ENCODE data around the gene RAD51D. TPM values are rescaled to one million over a fixed set of nuclear protein-coding genes. Genes with fewer than 3 reads are reported as not detected.

RAD51D gene
- total RNA-seq, 2 experiments from 2014 or later: 32.4 to 36.2 TPM

- Mint-ChIP-seq H3K4me1 (ENCODE audit: low read depth) (peaks cover 32% of the 10 kb centered on the region), H3K36me3 (ENCODE audit: low read depth) (no peaks in the 10 kb centered on the region), H3K9me3 (peaks cover 2% of the 10 kb centered on the region), H3K27ac (no peak overlapping the region), H3K4me3 (no peak overlapping the region), H3K27me3 (no peaks in the 10 kb centered on the region)
- TF ChIP-seq, protein P1, sequence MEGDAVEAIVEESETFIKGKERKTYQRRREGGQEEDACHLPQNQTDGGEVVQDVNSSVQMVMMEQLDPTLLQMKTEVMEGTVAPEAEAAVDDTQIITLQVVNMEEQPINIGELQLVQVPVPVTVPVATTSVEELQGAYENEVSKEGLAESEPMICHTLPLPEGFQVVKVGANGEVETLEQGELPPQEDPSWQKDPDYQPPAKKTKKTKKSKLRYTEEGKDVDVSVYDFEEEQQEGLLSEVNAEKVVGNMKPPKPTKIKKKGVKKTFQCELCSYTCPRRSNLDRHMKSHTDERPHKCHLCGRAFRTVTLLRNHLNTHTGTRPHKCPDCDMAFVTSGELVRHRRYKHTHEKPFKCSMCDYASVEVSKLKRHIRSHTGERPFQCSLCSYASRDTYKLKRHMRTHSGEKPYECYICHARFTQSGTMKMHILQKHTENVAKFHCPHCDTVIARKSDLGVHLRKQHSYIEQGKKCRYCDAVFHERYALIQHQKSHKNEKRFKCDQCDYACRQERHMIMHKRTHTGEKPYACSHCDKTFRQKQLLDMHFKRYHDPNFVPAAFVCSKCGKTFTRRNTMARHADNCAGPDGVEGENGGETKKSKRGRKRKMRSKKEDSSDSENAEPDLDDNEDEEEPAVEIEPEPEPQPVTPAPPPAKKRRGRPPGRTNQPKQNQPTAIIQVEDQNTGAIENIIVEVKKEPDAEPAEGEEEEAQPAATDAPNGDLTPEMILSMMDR (IDR thresholded peaks at IDR 0.05): no peak
- ChIA-PET POLR2A (interaction anchor here (1.1 to 1.7 kb wide), 3 partner anchors 15 to 209 kb away, joined by 3 to 6 read pairs (median 4); partner anchors contain the start of gene SLFN11), CTCF (interaction anchor here (0.8 to 1.2 kb wide), 2 partner anchors 48 to 553 kb away, joined by 3 to 4 read pairs; no protein-coding TSS in a partner anchor)
- DNase-seq (no peak), ATAC-seq (no peak)
- intact Hi-C loops (cut with micrococcal nuclease): no loop called here
Observed at GRCh38 chr17:35164716-35165115, 45.1 kb upstream of the RAD51D start.

- Mint-ChIP-seq H3K27me3 (no peaks in the 10 kb centered on the region), H3K36me3 (ENCODE audit: low read depth) (no peaks in the 10 kb centered on the region), H3K4me3 (no peak overlapping the region), H3K9me3 (peaks cover 2% of the 10 kb centered on the region), H3K27ac (no peak overlapping the region), H3K4me1 (ENCODE audit: low read depth) (peaks cover 38% of the 10 kb centered on the region)
- DNase-seq: no peak
- intact Hi-C loops (cut with micrococcal nuclease): no loop called here
- ATAC-seq: no peak
- POLR2A ChIA-PET: interaction anchor here (1.0 to 1.7 kb wide), 3 partner anchors 15 to 210 kb away, joined by 3 to 4 read pairs (median 3); partner anchors contain the start of gene SLFN11
- TF ChIP-seq, protein P1 (IDR thresholded peaks at IDR 0.05): no peak
- CTCF ChIA-PET: no interaction called here
Observed at GRCh38 chr17:35163886-35164285, 44.2 kb upstream of the RAD51D start.

DNA sequence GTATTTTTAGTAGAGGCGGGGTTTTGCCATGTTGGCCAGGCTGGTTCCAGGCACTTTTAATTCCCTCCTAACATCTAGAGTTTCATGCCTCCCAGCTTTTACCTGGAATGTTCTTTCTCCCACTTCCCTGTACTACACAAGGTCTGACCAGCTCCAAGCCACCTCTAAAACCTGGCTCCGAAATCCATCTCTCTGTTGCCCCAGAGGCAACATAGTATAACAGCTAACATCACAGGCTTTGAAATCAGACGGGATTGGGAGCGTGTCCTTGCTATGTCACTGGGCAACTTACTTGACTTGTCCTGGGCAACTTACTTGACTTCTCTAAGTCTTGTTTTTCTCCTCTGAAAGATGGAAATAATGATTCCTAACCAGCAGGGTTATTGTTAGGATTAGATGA lies 43.1 kb upstream of the RAD51D start:
- ChIA-PET POLR2A (interaction anchor here (0.6 to 1.4 kb wide), 3 partner anchors 14 to 375 kb away, joined by 3 read pairs; no protein-coding TSS in a partner anchor), CTCF (no interaction called here)
- Mint-ChIP-seq H3K27me3 (no peaks in the 10 kb centered on the region), H3K36me3 (ENCODE audit: low read depth) (no peaks in the 10 kb centered on the region), H3K27ac (no peak overlapping the region), H3K4me3 (no peak overlapping the region), H3K9me3 (peaks cover 2% of the 10 kb centered on the region), H3K4me1 (ENCODE audit: low read depth) (peaks cover 38% of the 10 kb centered on the region)
- TF ChIP-seq, protein P1 (IDR thresholded peaks at IDR 0.05): no peak
- no peak for ATAC-seq
- intact Hi-C loops (cut with micrococcal nuclease): no loop called here
- no peak for DNase-seq

DNA sequence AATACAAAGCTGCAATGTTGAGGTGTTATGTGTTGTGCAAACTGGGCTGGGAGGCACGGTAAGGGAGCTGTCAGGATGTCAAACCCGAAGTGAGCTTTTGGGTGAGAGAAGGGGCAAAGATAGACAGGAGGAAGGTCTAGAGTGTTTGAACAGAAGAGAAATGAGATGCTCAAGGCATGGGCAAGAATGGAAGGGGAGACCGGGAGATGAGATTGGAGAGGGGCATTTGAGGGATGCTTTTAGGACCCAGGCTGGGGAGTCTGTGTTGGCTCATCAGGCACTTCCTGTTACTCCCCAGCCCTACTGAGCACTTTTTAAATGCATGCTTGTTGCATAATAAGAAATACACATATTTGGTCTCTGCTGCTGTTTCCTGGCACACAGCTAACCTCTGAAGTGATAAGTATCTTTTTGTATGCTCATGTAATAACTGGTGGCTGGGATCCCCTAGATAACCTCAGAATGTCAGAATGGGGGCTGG lies 41.7 kb upstream of the RAD51D start:
- DNase-seq (no peak), ATAC-seq (peak; percentile 55)
- Mint-ChIP-seq H3K4me1 (ENCODE audit: low read depth) (peaks cover 38% of the 10 kb centered on the region), H3K9me3 (peaks cover 2% of the 10 kb centered on the region), H3K27me3 (no peaks in the 10 kb centered on the region), H3K27ac (peak overlapping the region; percentile 78), H3K4me3 (peak overlapping the region; percentile 12), H3K36me3 (ENCODE audit: low read depth) (no peaks in the 10 kb centered on the region)
- CTCF ChIA-PET: interaction anchor here (1.3 to 1.9 kb wide), 5 partner anchors 10 to 603 kb away, joined by 3 to 6 read pairs (median 4); no protein-coding TSS in a partner anchor
- POLR2A ChIA-PET: interaction anchor here (0.6 to 1.4 kb wide), 5 partner anchors 9 to 452 kb away, joined by 3 to 5 read pairs (median 3); no protein-coding TSS in a partner anchor
- intact Hi-C loops (cut with micrococcal nuclease): no loop called here
- TF ChIP-seq, protein P1 (IDR thresholded peaks at IDR 0.05): no peak
